NCI-H2196 (cell line): ENCODE measurements around the gene KIAA0513.

Source experiments
- DNase-seq: peaks from one replicate; lab custom pipeline; 2025; ENCODE audit not compliant: unreplicated experiment; lab: John Stamatoyannopoulos, UW

Gene KIAA0513

GRCh38 chr16:85129876-85130704 is 102.5 kb downstream of the KIAA0513 start:
- no peak for DNase-seq

- DNase-seq: no peak
Observed at GRCh38 chr16:85130705-85131028, 103.1 kb downstream of the KIAA0513 start.

- no peak for DNase-seq
Observed at GRCh38 chr16:85132456-85133289, 105.1 kb downstream of the KIAA0513 start.

- DNase-seq: no peak
Observed at GRCh38 chr16:85133290-85133599, 105.7 kb downstream of the KIAA0513 start.

GRCh38 chr16:85134076-85134788 is 106.6 kb downstream of the KIAA0513 start:
- no peak for DNase-seq

GRCh38 chr16:85134789-85135142 is 107.2 kb downstream of the KIAA0513 start:
- DNase-seq: no peak

GRCh38 chr16:85136213-85136701 is 108.7 kb downstream of the KIAA0513 start:
- DNase-seq: no peak

- DNase-seq: peak; percentile 11
Observed at GRCh38 chr16:85136702-85137322, 109.2 kb downstream of the KIAA0513 start.

- peak; percentile 78 for DNase-seq
Observed at GRCh38 chr16:85137323-85138072, 109.9 kb downstream of the KIAA0513 start.

GRCh38 chr16:85138073-85138824 is 110.7 kb downstream of the KIAA0513 start:
- no peak for DNase-seq

GRCh38 chr16:85138825-85139627 is 111.4 kb downstream of the KIAA0513 start:
- peak; percentile 66 for DNase-seq

- no peak for DNase-seq
Observed at GRCh38 chr16:85139881-85140339, 112.3 kb downstream of the KIAA0513 start.

GRCh38 chr16:85140455-85141012 is 112.9 kb downstream of the KIAA0513 start:
- DNase-seq: no peak

- DNase-seq: no peak
Observed at GRCh38 chr16:85141491-85142128, 114.0 kb downstream of the KIAA0513 start.

GRCh38 chr16:85142129-85142513 is 114.5 kb downstream of the KIAA0513 start:
- DNase-seq: no peak

- no peak for DNase-seq
Observed at GRCh38 chr16:85142771-85143211, 115.2 kb downstream of the KIAA0513 start.
